GM23338 (cell line): ENCODE data around the gene CREB3L2. TPM values are rescaled to one million over a fixed set of nuclear protein-coding genes. Genes with fewer than 3 reads are reported as not detected.

ENCODE experiments used
- ATAC-seq: fragments of 200-7000 bp; cut with Tn5 transposase; 3 replicates; pipeline ENCODE4 v1.9.1; 2020
- DNase-seq: peaks from one replicate; pipeline ENCODE4 v3.0.0-alpha.2; 2015; ENCODE audit warnings: low spot score
- H2AFZ ChIP-seq: fragments of 200-600 bp; sonication (generic); 2 replicates; pipeline ENCODE4 v1.8.0; 2016; ENCODE audit warnings: antibody characterized with exemption, mild to moderate bottlenecking, moderate library complexity
- H3F3A ChIP-seq: fragments of 200-600 bp; sonication (generic); replicated peaks from 2 replicates; pipeline ENCODE4 v1.8.0; 2017; ENCODE audit warnings: antibody characterized with exemption, mixed run types, low read depth
- H3K27ac ChIP-seq: fragments of 200-600 bp; sonication (generic); 2 replicates; pipeline ENCODE4 v1.6.1; 2016; ENCODE audit warnings: low read depth
- H3K27me3 ChIP-seq: fragments of 200-600 bp; sonication (generic); 2 replicates; pipeline ENCODE4 v1.8.0; 2016; ENCODE audit warnings: mild to moderate bottlenecking, mixed run types, moderate library complexity; ENCODE audit not compliant: insufficient read depth
- H3K36me3 ChIP-seq: fragments of 200-600 bp; sonication (generic); 2 replicates; pipeline ENCODE4 v1.8.0; 2016; ENCODE audit warnings: mild to moderate bottlenecking; ENCODE audit not compliant: insufficient read depth
- H3K4me1 ChIP-seq: fragments of 200-600 bp; sonication (generic); 2 replicates; pipeline ENCODE4 v1.8.0; 2016; ENCODE audit warnings: mild to moderate bottlenecking, moderate library complexity; ENCODE audit not compliant: insufficient read depth
- H3K4me2 ChIP-seq: fragments of 200-600 bp; sonication (generic); 2 replicates; pipeline ENCODE4 v1.7.1; 2017; ENCODE audit warnings: mixed run types
- H3K4me3 ChIP-seq: fragments of 200-600 bp; sonication (generic); 2 replicates; pipeline ENCODE4 v1.6.1; 2016; ENCODE audit warnings: mixed run types
- H3K79me2 ChIP-seq: fragments of 200-600 bp; sonication (generic); replicated peaks from 2 replicates; pipeline ENCODE4 v1.8.0; 2017; ENCODE audit warnings: mild to moderate bottlenecking; ENCODE audit not compliant: insufficient read depth
- H3K9me2 ChIP-seq: fragments of 200-600 bp; sonication (generic); 2 replicates; pipeline ENCODE4 v1.8.0; 2017; ENCODE audit not compliant: insufficient read depth
- H4K20me1 ChIP-seq: fragments of 200-600 bp; sonication (generic); replicated peaks from 2 replicates; pipeline ENCODE4 v1.8.0; 2017; ENCODE audit warnings: mild to moderate bottlenecking; ENCODE audit not compliant: insufficient read depth
- H3K27ac Mint-ChIP-seq: 2 replicates; pipeline ENCODE4 v1.8.0; 2020; ENCODE audit warnings: inconsistent platforms, mild to moderate bottlenecking, moderate library complexity, mixed read lengths
- H3K27me3 Mint-ChIP-seq: 3 replicates; pipeline ENCODE4 v1.8.0; 2022; ENCODE audit warnings: low read depth, mild to moderate bottlenecking, moderate library complexity, mixed read lengths, inconsistent platforms; ENCODE audit not compliant: insufficient read depth, poor library complexity
- H3K36me3 Mint-ChIP-seq: 3 replicates; pipeline ENCODE4 v1.8.0; 2021; ENCODE audit warnings: low read depth, mild to moderate bottlenecking, inconsistent platforms, moderate library complexity, mixed read lengths
- H3K4me1 Mint-ChIP-seq: 3 replicates; pipeline ENCODE4 v1.8.0; 2020; ENCODE audit warnings: mild to moderate bottlenecking, inconsistent platforms, mixed read lengths
- H3K4me3 Mint-ChIP-seq: 3 replicates; pipeline ENCODE4 v1.8.0; 2021; ENCODE audit warnings: moderate library complexity, mild to moderate bottlenecking, inconsistent platforms, mixed read lengths
- H3K9me3 Mint-ChIP-seq: 3 replicates; pipeline ENCODE4 v1.8.0; 2020; ENCODE audit warnings: moderate library complexity, mild to moderate bottlenecking, inconsistent platforms, mixed read lengths
- EZH2phosphoT487 ChIP-seq: fragments of 200-600 bp; sonication (generic); IDR thresholded peaks from one replicate; pipeline ENCODE4 v1.8.1; 2018; ENCODE audit warnings: antibody characterized with exemption; ENCODE audit not compliant: unreplicated experiment
- POLR2AphosphoS5 ChIP-seq: IDR thresholded peaks from 2 replicates; pipeline ENCODE4 v1.6.1; 2016; ENCODE audit warnings: antibody characterized with exemption, low read depth
- STAT1 ChIP-seq: IDR thresholded peaks from one replicate; pipeline ENCODE4 v1.6.1; 2016; ENCODE audit warnings: antibody characterized with exemption; ENCODE audit not compliant: unreplicated experiment
- ZNF462 ChIP-seq: fragments of 250-450 bp; sonication (Bioruptor Pico); IDR thresholded peaks from 2 replicates; pipeline ENCODE4 v1.5.0; 2020; ENCODE audit warnings: mild to moderate bottlenecking, moderate library complexity
- polyA plus RNA-seq: library from polyadenylated mRNA; unstranded; fragments of >200 nt; fragmentation: Nextera tagmentation; extraction: Ambion mirVana; gene quantifications from 2 replicates; pipeline ENCODE4 v1.2.1, GENCODE V29; 2016
- total RNA-seq: library from RNA; depleted of rRNA; stranded (reverse); fragments of >200 nt; shearing (Covaris generic); gene quantifications from 2 replicates; pipeline ENCODE4 v1.2.3, GENCODE V29; 2014
- TF ChIP-seq, protein P1 (sequence below): IDR thresholded peaks from one replicate; pipeline ENCODE4 v1.6.1; 2018; ENCODE audit warnings: antibody characterized with exemption; ENCODE audit not compliant: unreplicated experiment

Gene CREB3L2
- total and polyA plus RNA-seq, 2 experiments from 2014 or later, result 14.5 to 27.1 TPM

- TF ChIP-seq ZNF462 (CRISPR knock-in tag) (no peak), POLR2AphosphoS5 (no peak)
These were observed 4.2 kb upstream of the CREB3L2 start (continued) for GRCh38 chr7:138006106-138006505.

GRCh38 chr7:138004936-138005335 is 3.0 kb upstream of the CREB3L2 start:
- no peaks in the 10 kb centered on the region for H4K20me1 ChIP-seq
- ATAC-seq (no peak), DNase-seq (no peak)
- Mint-ChIP-seq H3K9me3 (no peaks in the 10 kb centered on the region), H3K4me3 (no peak overlapping the region), H3K4me1 (peaks cover 11% of the 10 kb centered on the region), H3K27ac (no peak overlapping the region), H3K27me3 (peaks cover 7% of the 10 kb centered on the region), H3K36me3 (no peaks in the 10 kb centered on the region)
- H3K9me2 ChIP-seq, result no peaks in the 10 kb centered on the region
- no peaks in the 10 kb centered on the region for H3F3A ChIP-seq
- H3K79me2 ChIP-seq, result peaks cover 17% of the 10 kb centered on the region
- H3K27me3 ChIP-seq, result no peaks in the 10 kb centered on the region
- no peak overlapping the region for H3K4me3 ChIP-seq
- no peak overlapping the region for H2AFZ ChIP-seq
- H3K4me2 ChIP-seq, result no peak overlapping the region
- peaks cover 8% of the 10 kb centered on the region; the same call in 1 of the 2 replicates for H3K4me1 ChIP-seq
- no peak for TF ChIP-seq ZNF462 (CRISPR knock-in tag)
- no peak for TF ChIP-seq POLR2AphosphoS5
- no peak for TF ChIP-seq EZH2phosphoT487
- TF ChIP-seq, protein P1, sequence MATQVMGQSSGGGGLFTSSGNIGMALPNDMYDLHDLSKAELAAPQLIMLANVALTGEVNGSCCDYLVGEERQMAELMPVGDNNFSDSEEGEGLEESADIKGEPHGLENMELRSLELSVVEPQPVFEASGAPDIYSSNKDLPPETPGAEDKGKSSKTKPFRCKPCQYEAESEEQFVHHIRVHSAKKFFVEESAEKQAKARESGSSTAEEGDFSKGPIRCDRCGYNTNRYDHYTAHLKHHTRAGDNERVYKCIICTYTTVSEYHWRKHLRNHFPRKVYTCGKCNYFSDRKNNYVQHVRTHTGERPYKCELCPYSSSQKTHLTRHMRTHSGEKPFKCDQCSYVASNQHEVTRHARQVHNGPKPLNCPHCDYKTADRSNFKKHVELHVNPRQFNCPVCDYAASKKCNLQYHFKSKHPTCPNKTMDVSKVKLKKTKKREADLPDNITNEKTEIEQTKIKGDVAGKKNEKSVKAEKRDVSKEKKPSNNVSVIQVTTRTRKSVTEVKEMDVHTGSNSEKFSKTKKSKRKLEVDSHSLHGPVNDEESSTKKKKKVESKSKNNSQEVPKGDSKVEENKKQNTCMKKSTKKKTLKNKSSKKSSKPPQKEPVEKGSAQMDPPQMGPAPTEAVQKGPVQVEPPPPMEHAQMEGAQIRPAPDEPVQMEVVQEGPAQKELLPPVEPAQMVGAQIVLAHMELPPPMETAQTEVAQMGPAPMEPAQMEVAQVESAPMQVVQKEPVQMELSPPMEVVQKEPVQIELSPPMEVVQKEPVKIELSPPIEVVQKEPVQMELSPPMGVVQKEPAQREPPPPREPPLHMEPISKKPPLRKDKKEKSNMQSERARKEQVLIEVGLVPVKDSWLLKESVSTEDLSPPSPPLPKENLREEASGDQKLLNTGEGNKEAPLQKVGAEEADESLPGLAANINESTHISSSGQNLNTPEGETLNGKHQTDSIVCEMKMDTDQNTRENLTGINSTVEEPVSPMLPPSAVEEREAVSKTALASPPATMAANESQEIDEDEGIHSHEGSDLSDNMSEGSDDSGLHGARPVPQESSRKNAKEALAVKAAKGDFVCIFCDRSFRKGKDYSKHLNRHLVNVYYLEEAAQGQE, result no peak
- no peak for TF ChIP-seq STAT1
- H3K36me3 ChIP-seq, result no peaks in the 10 kb centered on the region
- no peak overlapping the region for H3K27ac ChIP-seq
